ENCODE measurements around the gene KCTD2.

- TF ChIP-seq POLR2A (IDR thresholded peaks at IDR 0.05) (no peak), CTCF (IDR thresholded peaks at IDR 0.05) (no peak)
Observed at GRCh38 chr17:75074532-75074931, 27.5 kb downstream of the KCTD2 start.

All from lower leg skin (tissue), 3 donors.